OCI-LY1 (cell line): ENCODE data around the gene GALNT9.

ENCODE experiments used
- CTCF ChIP-seq: fragments of 200-600 bp; sonication (generic), shearing (Covaris generic); IDR thresholded peaks from 2 replicates; pipeline ENCODE4 v1.5.1; 2017; ENCODE audit warnings: mild to moderate bottlenecking, antibody characterized with exemption, low read length, moderate library complexity, mixed read lengths
- EZH2 ChIP-seq: fragments of 200-600 bp; sonication (generic), shearing (Covaris generic); IDR thresholded peaks from 2 replicates; pipeline ENCODE4 v1.8.0; 2017; ENCODE audit warnings: borderline replicate concordance, mixed run types, mild to moderate bottlenecking, antibody characterized with exemption, low read length, moderate library complexity, mixed read lengths

GRCh38 chr12:132330549-132330881 is 1.1 kb upstream of the GALNT9 start:
- TF ChIP-seq CTCF (no peak), EZH2 (no peak)
